GM18507 (cell line): ENCODE results near the gene USP33.
"Not testable (repeated sequence)": the region's sequence is repeated elsewhere in the genome, so short reads cannot be mapped to it uniquely, and the experiment has no call there.

Source experiments
- DNase-seq: peaks from one replicate; pipeline ENCODE4 v3.0.0; 2011; ENCODE audit warnings: low read depth; ENCODE audit not compliant: insufficient read length; ENCODE audit errors: extremely low spot score
- FAIRE-seq: peaks from 2 replicates; lab custom pipeline; 2011; peaks lifted over from hg19 to GRCh38; lab: Jason Lieb, UNC

Gene USP33

GRCh38 chr1:77678660-77679610 lies 80.7 kb downstream of the USP33 start:
- DNase-seq (no peak), FAIRE-seq (no peak)

- FAIRE-seq, DNase-seq: not testable (repeated sequence)
Observed at GRCh38 chr1:77674807-77675206, 84.8 kb downstream of the USP33 start.

DNA sequence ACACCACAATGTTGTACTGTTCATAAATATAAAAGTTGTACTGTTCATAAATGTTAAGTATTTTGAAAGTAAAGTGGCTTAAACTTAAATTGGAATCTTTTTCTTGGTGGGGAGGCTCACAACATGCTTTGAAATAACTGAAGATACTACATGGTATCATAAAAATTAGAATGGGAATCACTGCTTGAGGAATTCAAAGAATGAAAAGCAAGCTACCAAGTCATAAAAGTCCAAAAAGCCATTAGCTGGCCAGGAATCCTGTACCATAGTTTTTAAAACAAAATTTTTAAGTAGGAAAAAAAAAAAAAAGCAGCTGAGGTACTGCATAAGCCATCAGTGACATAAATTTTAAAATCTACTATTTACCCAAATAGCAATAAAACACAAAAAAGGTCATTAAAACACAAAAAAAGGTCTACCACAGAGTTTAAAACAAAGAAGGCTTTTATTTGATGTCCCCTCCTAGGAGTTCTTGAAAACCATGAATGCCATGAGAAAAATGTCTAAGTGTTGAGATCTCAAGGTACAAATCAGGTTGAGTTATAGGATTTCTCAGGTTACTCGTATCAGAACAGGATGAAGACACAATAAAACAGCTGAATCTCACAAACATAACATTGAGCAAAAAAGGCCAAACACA lies 85.8 kb downstream of the USP33 start:
- FAIRE-seq (no peak), DNase-seq (no peak)

DNA sequence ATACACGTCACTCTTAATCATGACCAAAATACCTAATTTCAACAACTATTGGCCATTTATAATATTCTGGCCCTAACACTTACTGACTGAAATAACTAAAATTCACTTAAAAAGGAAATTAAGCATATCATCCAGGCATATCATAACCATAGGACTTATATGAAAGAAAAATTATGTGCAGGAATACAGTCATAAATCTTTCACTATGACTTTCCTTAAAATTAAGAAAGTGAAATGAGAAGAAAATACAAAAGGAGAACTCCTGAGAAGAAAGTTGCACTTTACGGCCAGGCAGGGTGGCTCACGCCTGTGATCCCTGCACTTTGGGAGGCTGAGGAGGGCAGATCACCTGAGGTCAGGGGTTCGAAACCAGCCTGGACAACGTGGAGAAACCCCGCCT lies 86.6 kb downstream of the USP33 start:
- FAIRE-seq, result no peak
- no peak for DNase-seq

- DNase-seq, result no peak
- no peak for FAIRE-seq
Observed at GRCh38 chr1:77672374-77672773, 87.3 kb downstream of the USP33 start.

GRCh38 chr1:77671836-77672235 lies 87.8 kb downstream of the USP33 start:
- FAIRE-seq (peak; percentile 24), DNase-seq (no peak)

GRCh38 chr1:77670330-77670729 lies 89.3 kb downstream of the USP33 start:
- DNase-seq (no peak), FAIRE-seq (no peak)

DNA sequence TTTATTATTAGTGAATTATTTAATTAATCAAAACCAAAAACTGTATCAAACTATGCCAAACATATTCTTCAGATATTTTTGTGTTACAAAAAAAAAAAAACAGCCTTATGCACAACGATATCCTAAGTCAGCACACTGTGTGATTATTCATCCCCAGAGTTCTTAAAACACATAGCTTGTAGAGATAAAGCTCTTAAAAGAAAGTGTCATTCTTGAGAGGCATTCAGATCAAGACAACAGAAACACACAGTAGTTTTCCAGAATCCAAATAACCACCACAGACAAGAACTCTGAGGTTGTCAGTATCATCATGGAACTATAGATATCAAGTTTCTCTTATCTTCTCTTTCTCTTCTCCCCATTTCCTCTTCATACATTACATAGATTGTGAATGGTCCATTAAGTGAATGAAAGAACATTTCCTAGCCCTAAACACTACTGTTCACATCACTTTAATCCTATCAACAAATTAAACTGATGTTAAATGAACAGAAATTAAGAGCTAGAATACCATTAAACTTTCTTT lies 90.7 kb downstream of the USP33 start:
- DNase-seq (no peak), FAIRE-seq (no peak)

- DNase-seq (no peak), FAIRE-seq (no peak)
Observed at GRCh38 chr1:77664939-77665516, 94.6 kb downstream of the USP33 start.

GRCh38 chr1:77661696-77662095 lies 98.0 kb downstream of the USP33 start:
- DNase-seq (no peak), FAIRE-seq (no peak)

- DNase-seq (no peak), FAIRE-seq (no peak)
Observed at GRCh38 chr1:77659879-77660593, 99.6 kb downstream of the USP33 start.

GRCh38 chr1:77658271-77658670 lies 101.4 kb downstream of the USP33 start:
- FAIRE-seq (no peak), DNase-seq (no peak)

DNA sequence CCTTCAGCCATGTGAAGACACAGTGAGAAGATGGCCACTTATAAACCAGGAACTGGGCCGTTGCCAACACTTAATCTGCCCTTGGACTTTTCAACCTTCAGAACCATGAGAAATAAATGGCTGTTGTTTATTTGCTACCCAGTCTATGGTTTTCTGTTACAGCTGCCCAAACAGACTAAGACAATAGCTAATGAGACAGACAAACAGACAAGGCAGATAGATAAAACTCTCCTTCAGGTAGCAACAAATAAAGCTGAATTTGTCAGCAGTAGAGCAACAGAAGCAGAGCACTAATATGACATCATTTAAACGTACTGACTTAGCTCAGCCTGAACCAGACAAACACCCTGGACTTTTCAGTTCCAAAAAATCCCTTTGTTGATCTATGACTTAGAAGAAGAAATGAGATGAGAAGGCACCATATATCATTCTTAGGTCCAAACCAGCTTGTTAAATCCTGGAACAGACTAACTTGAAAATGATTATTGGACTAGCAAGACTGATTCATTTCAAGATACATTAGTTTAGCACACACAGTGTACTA lies 104.1 kb downstream of the USP33 start:
- peak; percentile 29 for FAIRE-seq
- no peak for DNase-seq

DNA sequence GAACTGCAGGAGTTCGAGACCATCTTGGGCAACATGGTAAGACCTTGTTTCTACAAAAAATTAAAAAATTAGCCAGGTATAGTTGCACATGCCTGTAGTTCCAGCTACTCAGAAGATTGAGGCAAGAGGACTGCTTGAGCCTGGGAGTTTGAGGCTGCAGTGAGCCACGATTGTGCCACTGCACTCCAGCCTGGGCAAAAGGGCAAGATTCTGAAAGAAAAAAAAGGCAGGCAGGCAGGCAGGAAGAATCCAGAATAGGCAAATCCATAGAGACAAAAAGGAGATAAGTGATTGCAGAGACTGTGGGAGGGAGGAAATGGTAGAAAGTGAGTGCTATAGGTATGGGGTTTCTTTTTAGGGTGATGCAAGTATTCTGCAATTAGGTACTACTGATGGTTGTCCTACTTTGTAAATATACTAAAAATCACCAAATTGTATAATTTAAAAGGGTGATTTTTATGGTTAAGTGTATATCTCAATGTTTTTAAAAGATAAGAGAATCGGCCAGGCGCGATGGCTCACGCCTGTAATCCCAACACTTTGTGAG lies 106.6 kb downstream of the USP33 start:
- DNase-seq (no peak), FAIRE-seq (no peak)

- DNase-seq, result no peak
- peak; percentile 51 for FAIRE-seq
Observed at GRCh38 chr1:77652268-77652667, 107.4 kb downstream of the USP33 start.

- DNase-seq, result no peak
- no peak for FAIRE-seq
Observed at GRCh38 chr1:77649127-77649526, 110.5 kb downstream of the USP33 start.

GRCh38 chr1:77646224-77646623 lies 113.4 kb downstream of the USP33 start:
- DNase-seq, FAIRE-seq: not testable (repeated sequence)
